HG03439 (cell line): ENCODE data around the gene TMEM9.

Experiments
- ATAC-seq: cut with Tn5 transposase; IDR thresholded peaks from one replicate; pipeline ENCODE4 v1.9.1; 2021; ENCODE audit warnings: mild to moderate bottlenecking, moderate library complexity; ENCODE audit not compliant: unreplicated experiment

The TMEM9 gene

DNA sequence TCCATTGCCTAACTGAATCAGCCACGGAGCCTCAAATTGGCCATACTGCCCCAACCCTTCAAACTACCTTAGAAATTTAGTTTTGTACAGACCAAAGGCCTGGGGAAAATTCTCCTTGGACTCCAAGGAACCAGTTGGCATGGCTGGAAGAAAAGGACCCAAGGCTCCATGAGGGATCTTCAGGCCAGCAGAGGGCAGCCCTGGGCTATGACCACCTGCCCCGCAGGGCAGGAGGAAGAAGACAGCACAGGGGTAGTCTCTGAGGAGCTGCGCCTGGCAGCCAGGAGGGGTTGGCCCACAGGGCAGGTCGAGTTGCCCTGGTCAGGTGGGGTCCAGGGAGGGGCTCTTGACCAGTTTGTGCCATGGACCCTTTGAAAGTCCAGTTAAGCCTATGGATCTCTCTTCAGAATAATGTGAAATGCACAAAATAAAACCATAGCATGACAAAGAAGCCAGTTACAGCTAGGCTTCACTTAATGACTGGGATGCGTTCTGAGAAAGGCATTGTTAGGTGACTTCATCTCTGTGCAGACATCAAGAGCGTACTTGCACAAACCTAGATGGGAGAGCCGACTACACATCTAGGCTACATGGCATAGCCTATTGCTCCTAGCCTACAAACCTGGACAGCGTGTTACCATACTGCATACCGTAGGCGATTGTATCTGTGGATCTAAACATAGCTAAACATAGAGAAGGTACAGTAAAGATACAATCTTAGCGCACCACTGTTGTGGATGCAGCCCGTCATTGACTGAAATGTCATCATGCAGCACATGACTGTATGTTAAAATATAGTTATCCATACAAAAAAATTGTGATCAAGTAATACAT, 68.2 kb downstream of the TMEM9 start:
- ATAC-seq = no peak
